Hepatocyte (in vitro differentiated cells): Measurements from ENCODE around the gene ADGRL3.

Source experiments
- EZH2 ChIP-seq: fragments of 200-600 bp; sonication (generic); IDR thresholded peaks from 2 replicates; pipeline ENCODE4 v1.6.1; 2016; ENCODE audit warnings: antibody characterized with exemption, mild to moderate bottlenecking, borderline replicate concordance
- EZH2phosphoT487 ChIP-seq: fragments of 200-600 bp; sonication (generic); IDR thresholded peaks from one replicate; pipeline ENCODE4 v1.6.1; 2018; ENCODE audit warnings: antibody characterized with exemption, mild to moderate bottlenecking, low read depth, moderate library complexity; ENCODE audit not compliant: unreplicated experiment, severe bottlenecking
- TF ChIP-seq, protein P1 (sequence below): fragments of 200-600 bp; sonication (generic); IDR thresholded peaks from 2 replicates; pipeline ENCODE4 v1.5.1; 2016; ENCODE audit warnings: antibody characterized with exemption, mild to moderate bottlenecking; ENCODE audit not compliant: poor library complexity

DNA sequence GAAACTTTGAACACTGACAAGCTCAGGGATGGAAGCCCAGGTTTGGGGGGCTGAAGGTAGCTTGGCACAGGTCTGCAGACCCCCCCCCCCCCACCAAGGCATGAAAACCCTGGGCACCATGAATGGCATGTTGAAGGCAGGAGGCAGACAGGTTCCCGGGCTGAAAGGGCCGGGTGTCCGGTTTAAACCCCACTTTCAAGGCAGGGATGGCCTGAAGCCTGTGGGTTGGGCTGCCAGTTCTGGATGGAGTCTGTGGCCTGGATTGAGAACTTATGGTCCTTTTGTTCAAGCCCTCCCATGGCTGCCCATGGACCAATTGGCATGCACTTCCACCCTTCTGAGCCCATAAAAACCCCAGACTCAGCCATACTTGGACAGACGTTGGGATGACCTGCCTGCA, 616.9 kb downstream of the ADGRL3 start:
- TF ChIP-seq, protein P1, sequence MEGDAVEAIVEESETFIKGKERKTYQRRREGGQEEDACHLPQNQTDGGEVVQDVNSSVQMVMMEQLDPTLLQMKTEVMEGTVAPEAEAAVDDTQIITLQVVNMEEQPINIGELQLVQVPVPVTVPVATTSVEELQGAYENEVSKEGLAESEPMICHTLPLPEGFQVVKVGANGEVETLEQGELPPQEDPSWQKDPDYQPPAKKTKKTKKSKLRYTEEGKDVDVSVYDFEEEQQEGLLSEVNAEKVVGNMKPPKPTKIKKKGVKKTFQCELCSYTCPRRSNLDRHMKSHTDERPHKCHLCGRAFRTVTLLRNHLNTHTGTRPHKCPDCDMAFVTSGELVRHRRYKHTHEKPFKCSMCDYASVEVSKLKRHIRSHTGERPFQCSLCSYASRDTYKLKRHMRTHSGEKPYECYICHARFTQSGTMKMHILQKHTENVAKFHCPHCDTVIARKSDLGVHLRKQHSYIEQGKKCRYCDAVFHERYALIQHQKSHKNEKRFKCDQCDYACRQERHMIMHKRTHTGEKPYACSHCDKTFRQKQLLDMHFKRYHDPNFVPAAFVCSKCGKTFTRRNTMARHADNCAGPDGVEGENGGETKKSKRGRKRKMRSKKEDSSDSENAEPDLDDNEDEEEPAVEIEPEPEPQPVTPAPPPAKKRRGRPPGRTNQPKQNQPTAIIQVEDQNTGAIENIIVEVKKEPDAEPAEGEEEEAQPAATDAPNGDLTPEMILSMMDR: no peak
- TF ChIP-seq EZH2 (no peak), EZH2phosphoT487 (no peak)
